Measurements from ENCODE around the gene TRAPPC14. TPM values are rescaled to one million over a fixed set of nuclear protein-coding genes. Genes with fewer than 3 reads are reported as not detected.
"Not testable (repeated sequence)": the region's sequence is repeated elsewhere in the genome, so short reads cannot be mapped to it uniquely, and the experiment has no call there.

TRAPPC14 gene
- total RNA-seq, 1 donor: 8.0 TPM

GRCh38 chr7:100132126-100132525 is 26.4 kb downstream of the TRAPPC14 start:
- no peak overlapping the region for H3K4me3 ChIP-seq (ENCODE audit: insufficient read depth, low read length)
- TF ChIP-seq CTCF (IDR thresholded peaks at IDR 0.05; ENCODE audit: extremely low read depth, low read depth, low read length): no peak
- H3K9me3 ChIP-seq (ENCODE audit: low read depth, low read length): no peaks in the 10 kb centered on the region

GRCh38 chr7:100130608-100131453 is 27.7 kb downstream of the TRAPPC14 start:
- Histone ChIP-seq H3K4me3 (ENCODE audit: insufficient read depth, low read length) (peak overlapping the region; percentile 52), H3K27me3 (ENCODE audit: insufficient read depth, low read length) (peaks cover 3% of the 10 kb centered on the region), H3K4me2 (ENCODE audit: insufficient read depth, low read length) (peak overlapping the region; percentile 81), H3K36me3 (ENCODE audit: insufficient read depth, low read length) (no peaks in the 10 kb centered on the region), H2AFZ (ENCODE audit: low read length) (peak overlapping the region; percentile 87), H3K9me3 (ENCODE audit: low read depth, low read length) (no peaks in the 10 kb centered on the region), H3K27ac (ENCODE audit: low read depth, low read length) (no peak overlapping the region), H3K79me2 (ENCODE audit: insufficient read depth, low read length) (peaks cover 5% of the 10 kb centered on the region), H4K20me1 (ENCODE audit: insufficient read depth, low read length) (no peaks in the 10 kb centered on the region), H3K4me1 (ENCODE audit: insufficient read depth, low read length) (peaks cover 7% of the 10 kb centered on the region)
- DNase-seq (ENCODE audit: insufficient read length, low spot score, missing footprints): peak; percentile 93
- peak; percentile 74 for TF ChIP-seq CTCF (IDR thresholded peaks at IDR 0.05; ENCODE audit: extremely low read depth, low read depth, low read length)

More at GRCh38 chr7:100132126-100132525, 26.4 kb downstream of the TRAPPC14 start:
- H2AFZ ChIP-seq (ENCODE audit: low read length): no peak overlapping the region
- DNase-seq (ENCODE audit: insufficient read length, low spot score, missing footprints): no peak
- H3K27me3 ChIP-seq (ENCODE audit: insufficient read depth, low read length): peaks cover 3% of the 10 kb centered on the region
- no peaks in the 10 kb centered on the region for H4K20me1 ChIP-seq (ENCODE audit: insufficient read depth, low read length)
- no peak overlapping the region for H3K27ac ChIP-seq (ENCODE audit: low read depth, low read length)
- no peaks in the 10 kb centered on the region for H3K36me3 ChIP-seq (ENCODE audit: insufficient read depth, low read length)
- H3K79me2 ChIP-seq (ENCODE audit: insufficient read depth, low read length): peaks cover 3% of the 10 kb centered on the region
- peaks cover 7% of the 10 kb centered on the region for H3K4me1 ChIP-seq (ENCODE audit: insufficient read depth, low read length)
- H3K4me2 ChIP-seq (ENCODE audit: insufficient read depth, low read length): no peak overlapping the region

- not testable (repeated sequence) for DNase-seq (ENCODE audit: insufficient read length, low spot score, missing footprints); H3K27me3 ChIP-seq (ENCODE audit: insufficient read depth, low read length); H3K4me3 ChIP-seq (ENCODE audit: insufficient read depth, low read length); H3K36me3 ChIP-seq (ENCODE audit: insufficient read depth, low read length); H3K9me3 ChIP-seq (ENCODE audit: low read depth, low read length); H4K20me1 ChIP-seq (ENCODE audit: insufficient read depth, low read length); H3K27ac ChIP-seq (ENCODE audit: low read depth, low read length); H2AFZ ChIP-seq (ENCODE audit: low read length); H3K4me2 ChIP-seq (ENCODE audit: insufficient read depth, low read length); H3K79me2 ChIP-seq (ENCODE audit: insufficient read depth, low read length); H3K4me1 ChIP-seq (ENCODE audit: insufficient read depth, low read length)
Observed at GRCh38 chr7:100130220-100130607, 28.3 kb downstream of the TRAPPC14 start.

GRCh38 chr7:100128637-100128963 is 29.9 kb downstream of the TRAPPC14 start:
- H3K4me3 ChIP-seq (ENCODE audit: insufficient read depth, low read length): no peak overlapping the region
- H3K4me1 ChIP-seq (ENCODE audit: insufficient read depth, low read length): peaks cover 7% of the 10 kb centered on the region
- no peak for DNase-seq (ENCODE audit: insufficient read length, low spot score, missing footprints)
- no peak for TF ChIP-seq CTCF (IDR thresholded peaks at IDR 0.05; ENCODE audit: extremely low read depth, low read depth, low read length)
- H3K36me3 ChIP-seq (ENCODE audit: insufficient read depth, low read length): peaks cover 10% of the 10 kb centered on the region
- H3K79me2 ChIP-seq (ENCODE audit: insufficient read depth, low read length): peaks cover 5% of the 10 kb centered on the region
- no peaks in the 10 kb centered on the region for H3K9me3 ChIP-seq (ENCODE audit: low read depth, low read length)
- no peaks in the 10 kb centered on the region for H4K20me1 ChIP-seq (ENCODE audit: insufficient read depth, low read length)
- no peak overlapping the region for H2AFZ ChIP-seq (ENCODE audit: low read length)
- H3K4me2 ChIP-seq (ENCODE audit: insufficient read depth, low read length): peak overlapping the region; percentile 98
- peaks cover 3% of the 10 kb centered on the region for H3K27me3 ChIP-seq (ENCODE audit: insufficient read depth, low read length)
- H3K27ac ChIP-seq (ENCODE audit: low read depth, low read length): no peak overlapping the region

All from osteoblast (primary cell).